ENCODE results near the gene MMAB. TPM values are rescaled to one million over a fixed set of nuclear protein-coding genes. Genes with fewer than 3 reads are reported as not detected.

Gene MMAB
- total RNA-seq, 2 experiments from 2014 or later, result 43.8 to 44.9 TPM

DNA sequence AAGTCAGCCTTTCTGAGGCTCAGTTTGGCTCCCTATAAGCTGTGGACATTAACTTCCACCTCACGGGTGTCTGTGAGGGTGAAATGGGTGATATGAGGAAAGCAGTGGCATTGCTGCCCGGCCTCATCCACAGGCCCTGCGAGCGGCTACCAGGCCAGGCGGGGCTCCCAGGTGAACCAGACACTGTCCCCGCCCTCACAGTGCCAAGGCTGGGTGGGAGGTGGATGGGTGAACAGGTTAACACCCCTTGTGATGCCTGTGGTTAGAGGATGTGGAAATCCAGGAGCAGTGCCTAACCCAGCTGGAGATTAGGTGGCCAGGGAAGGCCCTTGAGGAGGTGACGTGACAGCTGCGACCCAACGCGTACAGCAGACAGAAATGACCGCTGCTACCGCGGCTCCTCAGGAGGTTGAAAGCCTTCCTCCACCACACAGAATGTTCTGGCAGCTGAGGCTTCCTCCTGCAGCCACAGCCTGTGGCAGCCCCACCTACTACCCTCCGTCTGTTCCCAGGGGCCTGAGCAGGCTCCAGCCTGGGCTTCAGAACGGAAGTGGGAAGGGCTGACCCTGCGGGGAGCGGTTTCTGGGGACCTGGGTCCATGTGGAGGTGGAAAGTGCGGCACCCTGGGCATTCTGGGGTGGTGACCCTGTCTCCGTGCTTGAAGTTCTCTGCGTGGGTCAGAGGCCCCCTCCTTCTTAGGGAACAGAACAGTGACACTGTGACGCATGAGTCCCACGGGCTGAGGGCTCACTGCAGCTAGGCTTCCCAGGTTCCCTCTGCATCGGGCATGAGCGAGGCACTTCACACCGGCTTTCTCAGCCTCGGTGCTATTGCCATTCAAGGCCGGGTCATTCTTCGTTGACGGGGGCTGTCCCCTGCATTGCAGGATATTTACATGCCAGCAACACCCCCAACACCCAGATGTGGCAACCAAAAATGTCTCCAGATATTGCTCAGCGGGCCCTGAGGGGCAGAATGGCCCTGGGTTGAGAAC lies 9.7 kb downstream of the MMAB start:
- no peak overlapping the region for H3K4me3 Mint-ChIP-seq
- H3K27ac Mint-ChIP-seq, result no peak overlapping the region
- intact Hi-C loops (cut with micrococcal nuclease), result no loop called here
- peaks cover 8% of the 10 kb centered on the region for H3K9me3 Mint-ChIP-seq
- CTCF ChIA-PET, result no interaction called here
- H3K27me3 Mint-ChIP-seq (ENCODE audit: low read depth), result no peaks in the 10 kb centered on the region
- H3K4me1 Mint-ChIP-seq (ENCODE audit: low read depth), result no peaks in the 10 kb centered on the region
- H3K36me3 Mint-ChIP-seq (ENCODE audit: low read depth), result peaks cover 40% of the 10 kb centered on the region
- no peak for DNase-seq

- no peaks in the 10 kb centered on the region for H3K4me1 Mint-ChIP-seq (ENCODE audit: low read depth)
- no peaks in the 10 kb centered on the region for H3K27me3 Mint-ChIP-seq (ENCODE audit: low read depth)
- H3K4me3 Mint-ChIP-seq, result no peak overlapping the region
- CTCF ChIA-PET, result no interaction called here
- peaks cover 40% of the 10 kb centered on the region for H3K36me3 Mint-ChIP-seq (ENCODE audit: low read depth)
- no peak for DNase-seq
- peaks cover 8% of the 10 kb centered on the region for H3K9me3 Mint-ChIP-seq
- no peak overlapping the region for H3K27ac Mint-ChIP-seq
- intact Hi-C loops (cut with micrococcal nuclease), result no loop called here
Measured at GRCh38 chr12:109562871-109563270, 10.4 kb downstream of the MMAB start.

- intact Hi-C loops (cut with micrococcal nuclease), result no loop called here
- Mint-ChIP-seq H3K9me3 (peaks cover 8% of the 10 kb centered on the region), H3K27me3 (ENCODE audit: low read depth) (no peaks in the 10 kb centered on the region), H3K27ac (no peak overlapping the region), H3K4me3 (no peak overlapping the region), H3K4me1 (ENCODE audit: low read depth) (no peaks in the 10 kb centered on the region), H3K36me3 (ENCODE audit: low read depth) (peaks cover 40% of the 10 kb centered on the region)
- CTCF ChIA-PET, result no interaction called here
- no peak for DNase-seq
Measured at GRCh38 chr12:109561711-109562030, 11.6 kb downstream of the MMAB start.

DNA sequence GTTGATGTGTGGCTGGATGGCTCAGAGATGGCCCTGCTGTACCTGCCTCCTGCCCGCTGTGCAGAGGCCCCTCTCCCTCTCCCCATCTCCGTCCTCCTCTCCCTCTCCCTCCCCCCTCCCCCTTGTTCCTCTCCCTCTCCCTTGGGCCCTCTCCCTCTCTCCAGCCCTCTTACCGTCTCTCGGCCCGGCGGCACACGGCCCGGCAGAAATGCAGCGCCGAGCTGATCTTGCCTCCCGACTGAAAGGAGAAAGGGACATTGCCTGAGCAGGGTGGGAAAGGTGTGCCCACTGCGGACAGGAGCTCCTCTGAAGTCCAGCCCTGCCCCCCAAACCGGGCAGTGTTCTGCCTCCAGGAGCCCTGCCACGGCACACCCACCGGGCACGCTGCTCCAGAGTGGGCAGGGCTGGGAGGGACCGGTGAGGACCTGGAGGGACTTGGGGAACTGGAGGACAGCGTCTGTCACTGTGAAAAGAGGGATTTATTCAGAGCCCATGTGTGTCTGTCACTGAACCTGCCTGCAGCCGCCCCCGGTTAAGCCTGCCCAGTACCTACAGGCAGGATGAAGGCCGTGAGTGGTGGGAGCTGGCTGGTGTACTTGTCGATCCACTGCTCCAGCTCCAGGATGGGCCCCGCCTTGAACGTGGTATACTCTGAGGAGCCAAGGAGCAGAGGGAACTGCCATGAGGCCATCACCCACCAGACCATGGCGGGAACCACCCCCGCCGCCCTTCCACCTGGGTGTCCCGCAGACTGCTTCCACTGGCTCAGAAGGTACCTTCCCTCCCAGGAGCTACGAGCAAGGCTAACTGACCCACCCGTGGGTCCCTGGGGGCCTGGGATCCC lies 12.2 kb downstream of the MMAB start:
- no peak overlapping the region for H3K27ac Mint-ChIP-seq
- peaks cover 8% of the 10 kb centered on the region for H3K9me3 Mint-ChIP-seq
- no peak for DNase-seq
- intact Hi-C loops (cut with micrococcal nuclease), result no loop called here
- H3K4me1 Mint-ChIP-seq (ENCODE audit: low read depth), result no peaks in the 10 kb centered on the region
- no peaks in the 10 kb centered on the region for H3K27me3 Mint-ChIP-seq (ENCODE audit: low read depth)
- CTCF ChIA-PET, result no interaction called here
- H3K4me3 Mint-ChIP-seq, result no peak overlapping the region
- H3K36me3 Mint-ChIP-seq (ENCODE audit: low read depth), result peaks cover 42% of the 10 kb centered on the region

GRCh38 chr12:109559601-109560000 lies 13.7 kb downstream of the MMAB start:
- no peak for DNase-seq
- CTCF ChIA-PET, result no interaction called here
- Mint-ChIP-seq H3K27me3 (ENCODE audit: low read depth) (no peaks in the 10 kb centered on the region), H3K36me3 (ENCODE audit: low read depth) (peaks cover 34% of the 10 kb centered on the region), H3K4me3 (no peak overlapping the region), H3K9me3 (peaks cover 8% of the 10 kb centered on the region), H3K27ac (no peak overlapping the region), H3K4me1 (ENCODE audit: low read depth) (no peaks in the 10 kb centered on the region)
- intact Hi-C loops (cut with micrococcal nuclease), result no loop called here

DNA sequence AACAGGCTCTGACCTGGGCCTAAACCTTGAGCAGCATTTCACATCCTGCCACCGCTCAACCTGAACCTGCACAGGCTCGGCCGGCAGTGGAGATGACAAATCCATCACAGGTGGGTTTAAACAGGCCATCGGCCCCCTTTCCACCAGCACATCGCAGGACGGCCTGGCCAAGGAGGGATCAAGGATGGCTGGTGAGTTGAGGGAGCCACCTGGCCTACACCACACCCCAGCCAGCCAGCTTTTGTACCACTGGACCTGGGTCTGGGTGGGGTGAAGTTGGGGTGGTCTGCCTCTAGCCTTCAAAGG lies 14.2 kb downstream of the MMAB start:
- intact Hi-C loops (cut with micrococcal nuclease), result no loop called here
- H3K9me3 Mint-ChIP-seq, result peaks cover 8% of the 10 kb centered on the region
- peaks cover 32% of the 10 kb centered on the region for H3K36me3 Mint-ChIP-seq (ENCODE audit: low read depth)
- H3K4me3 Mint-ChIP-seq, result no peak overlapping the region
- H3K27ac Mint-ChIP-seq, result no peak overlapping the region
- CTCF ChIA-PET, result no interaction called here
- no peak for DNase-seq
- H3K27me3 Mint-ChIP-seq (ENCODE audit: low read depth), result no peaks in the 10 kb centered on the region
- H3K4me1 Mint-ChIP-seq (ENCODE audit: low read depth), result no peaks in the 10 kb centered on the region

DNA sequence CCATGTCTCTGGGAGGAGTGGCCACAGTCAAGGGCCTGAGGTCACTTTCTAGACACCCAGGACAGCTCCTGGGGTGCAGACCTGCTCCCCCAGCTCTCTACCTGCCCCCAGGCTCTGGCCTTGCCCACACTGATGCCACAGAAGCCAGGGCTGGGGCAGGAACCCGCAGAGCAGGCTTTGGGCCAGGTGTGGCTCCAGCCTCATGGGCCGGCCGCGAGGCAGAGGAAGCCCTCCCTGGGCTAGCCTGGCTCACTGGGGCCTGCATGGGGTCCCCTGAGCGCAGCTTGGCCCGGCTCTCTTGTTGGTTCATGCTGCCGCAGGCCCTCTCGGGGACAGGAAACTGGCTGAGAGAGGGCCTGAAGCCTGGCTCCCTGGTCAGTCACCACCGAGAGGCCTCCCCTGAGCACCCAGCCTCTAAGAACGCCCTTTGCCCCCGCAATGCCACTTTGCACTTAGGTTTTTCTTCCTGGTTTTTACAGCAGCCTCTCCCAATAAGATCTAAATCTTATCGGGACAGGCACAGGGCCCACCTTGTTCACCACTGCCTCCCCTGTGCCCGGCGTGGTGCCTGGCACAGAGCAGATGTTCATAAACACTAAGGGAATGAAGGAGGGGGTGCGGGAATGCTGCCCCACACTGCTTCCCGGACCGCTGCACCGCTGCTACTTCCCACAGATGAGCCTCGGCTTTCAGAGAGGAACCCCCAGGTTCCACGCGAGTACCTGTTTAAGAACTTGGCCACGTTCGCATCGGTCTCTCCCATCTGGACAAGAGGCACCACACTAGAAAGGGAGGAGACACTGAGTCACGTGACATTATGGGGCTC lies 14.7 kb downstream of the MMAB start:
- no peak overlapping the region for H3K27ac Mint-ChIP-seq
- no peak overlapping the region for H3K4me3 Mint-ChIP-seq
- intact Hi-C loops (cut with micrococcal nuclease), result no loop called here
- H3K36me3 Mint-ChIP-seq (ENCODE audit: low read depth), result peaks cover 27% of the 10 kb centered on the region
- no peaks in the 10 kb centered on the region for H3K27me3 Mint-ChIP-seq (ENCODE audit: low read depth)
- no peak for DNase-seq
- H3K9me3 Mint-ChIP-seq, result peaks cover 8% of the 10 kb centered on the region
- no peaks in the 10 kb centered on the region for H3K4me1 Mint-ChIP-seq (ENCODE audit: low read depth)
- CTCF ChIA-PET, result no interaction called here

DNA sequence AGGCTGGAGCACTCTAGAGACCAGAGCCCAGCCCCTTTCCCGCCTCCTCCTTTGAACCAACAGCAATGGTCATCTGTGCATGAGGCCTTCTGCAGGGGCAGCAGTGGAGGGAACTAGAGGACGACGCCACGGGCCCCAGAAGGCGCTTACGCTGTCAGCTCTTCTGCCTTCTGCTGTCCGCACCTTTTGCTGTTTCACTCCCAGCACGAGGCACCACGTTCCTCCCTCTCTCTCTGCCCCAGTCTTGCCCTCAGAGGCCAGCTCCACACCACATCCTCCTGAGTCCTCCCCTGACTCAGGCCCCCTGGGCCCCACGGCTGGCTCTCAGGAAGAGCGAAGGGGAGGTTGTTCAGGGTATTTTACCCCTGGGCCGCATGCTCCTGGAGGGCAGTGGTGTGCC lies 15.5 kb downstream of the MMAB start:
- Mint-ChIP-seq H3K27me3 (ENCODE audit: low read depth) (no peaks in the 10 kb centered on the region), H3K27ac (no peak overlapping the region)
- intact Hi-C loops (cut with micrococcal nuclease), result no loop called here

DNA sequence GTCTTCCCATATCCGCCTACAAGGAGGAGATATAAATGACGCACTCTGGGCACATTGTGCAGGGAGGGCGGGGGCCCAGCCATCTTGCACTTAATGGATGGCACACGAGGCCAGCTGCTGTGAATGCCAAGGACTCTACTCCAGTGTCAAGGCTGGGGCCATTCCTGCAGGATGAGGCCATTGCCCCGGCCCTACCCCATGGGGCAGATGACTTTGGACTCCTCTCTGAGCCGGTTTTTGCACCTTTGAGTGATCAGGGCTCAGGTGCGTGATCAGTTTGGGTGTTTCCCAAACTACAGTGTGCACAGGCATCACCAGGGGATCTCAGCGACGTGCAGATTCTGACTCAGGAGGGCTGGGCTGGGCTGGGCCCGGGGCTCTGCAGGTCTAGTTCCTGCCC lies 16.1 kb downstream of the MMAB start:
- H3K36me3 Mint-ChIP-seq (ENCODE audit: low read depth), result peaks cover 14% of the 10 kb centered on the region
- no peaks in the 10 kb centered on the region for H3K4me1 Mint-ChIP-seq (ENCODE audit: low read depth)
- H3K27me3 Mint-ChIP-seq (ENCODE audit: low read depth), result no peaks in the 10 kb centered on the region
- H3K9me3 Mint-ChIP-seq, result peaks cover 4% of the 10 kb centered on the region
- CTCF ChIA-PET, result no interaction called here
- H3K27ac Mint-ChIP-seq, result no peak overlapping the region
- intact Hi-C loops (cut with micrococcal nuclease), result no loop called here
- no peak overlapping the region for H3K4me3 Mint-ChIP-seq
- no peak for DNase-seq

More for the DNA sequence above, 15.5 kb downstream of the MMAB start:
- CTCF ChIA-PET, result no interaction called here
- Mint-ChIP-seq H3K9me3 (peaks cover 8% of the 10 kb centered on the region), H3K4me3 (no peak overlapping the region), H3K4me1 (ENCODE audit: low read depth) (no peaks in the 10 kb centered on the region), H3K36me3 (ENCODE audit: low read depth) (peaks cover 20% of the 10 kb centered on the region)
- DNase-seq, result no peak

GRCh38 chr12:109555431-109556315 lies 17.6 kb downstream of the MMAB start:
- H3K9me3 Mint-ChIP-seq, result no peaks in the 10 kb centered on the region
- H3K4me1 Mint-ChIP-seq (ENCODE audit: low read depth), result no peaks in the 10 kb centered on the region
- H3K27ac Mint-ChIP-seq, result no peak overlapping the region
- H3K36me3 Mint-ChIP-seq (ENCODE audit: low read depth), result peaks cover 6% of the 10 kb centered on the region
- CTCF ChIA-PET, result no interaction called here
- no peak for DNase-seq
- H3K27me3 Mint-ChIP-seq (ENCODE audit: low read depth), result no peaks in the 10 kb centered on the region
- no peak overlapping the region for H3K4me3 Mint-ChIP-seq
- intact Hi-C loops (cut with micrococcal nuclease), result no loop called here

- peaks cover 4% of the 10 kb centered on the region for H3K36me3 Mint-ChIP-seq (ENCODE audit: low read depth)
- DNase-seq, result no peak
- CTCF ChIA-PET, result no interaction called here
- no peaks in the 10 kb centered on the region for H3K27me3 Mint-ChIP-seq (ENCODE audit: low read depth)
- H3K4me3 Mint-ChIP-seq, result no peak overlapping the region
- H3K9me3 Mint-ChIP-seq, result no peaks in the 10 kb centered on the region
- intact Hi-C loops (cut with micrococcal nuclease), result no loop called here
- H3K27ac Mint-ChIP-seq, result no peak overlapping the region
- no peaks in the 10 kb centered on the region for H3K4me1 Mint-ChIP-seq (ENCODE audit: low read depth)
Measured at GRCh38 chr12:109554761-109555160, 18.5 kb downstream of the MMAB start.
